ENCODE results near the gene CDON.

Gene CDON, protein sequence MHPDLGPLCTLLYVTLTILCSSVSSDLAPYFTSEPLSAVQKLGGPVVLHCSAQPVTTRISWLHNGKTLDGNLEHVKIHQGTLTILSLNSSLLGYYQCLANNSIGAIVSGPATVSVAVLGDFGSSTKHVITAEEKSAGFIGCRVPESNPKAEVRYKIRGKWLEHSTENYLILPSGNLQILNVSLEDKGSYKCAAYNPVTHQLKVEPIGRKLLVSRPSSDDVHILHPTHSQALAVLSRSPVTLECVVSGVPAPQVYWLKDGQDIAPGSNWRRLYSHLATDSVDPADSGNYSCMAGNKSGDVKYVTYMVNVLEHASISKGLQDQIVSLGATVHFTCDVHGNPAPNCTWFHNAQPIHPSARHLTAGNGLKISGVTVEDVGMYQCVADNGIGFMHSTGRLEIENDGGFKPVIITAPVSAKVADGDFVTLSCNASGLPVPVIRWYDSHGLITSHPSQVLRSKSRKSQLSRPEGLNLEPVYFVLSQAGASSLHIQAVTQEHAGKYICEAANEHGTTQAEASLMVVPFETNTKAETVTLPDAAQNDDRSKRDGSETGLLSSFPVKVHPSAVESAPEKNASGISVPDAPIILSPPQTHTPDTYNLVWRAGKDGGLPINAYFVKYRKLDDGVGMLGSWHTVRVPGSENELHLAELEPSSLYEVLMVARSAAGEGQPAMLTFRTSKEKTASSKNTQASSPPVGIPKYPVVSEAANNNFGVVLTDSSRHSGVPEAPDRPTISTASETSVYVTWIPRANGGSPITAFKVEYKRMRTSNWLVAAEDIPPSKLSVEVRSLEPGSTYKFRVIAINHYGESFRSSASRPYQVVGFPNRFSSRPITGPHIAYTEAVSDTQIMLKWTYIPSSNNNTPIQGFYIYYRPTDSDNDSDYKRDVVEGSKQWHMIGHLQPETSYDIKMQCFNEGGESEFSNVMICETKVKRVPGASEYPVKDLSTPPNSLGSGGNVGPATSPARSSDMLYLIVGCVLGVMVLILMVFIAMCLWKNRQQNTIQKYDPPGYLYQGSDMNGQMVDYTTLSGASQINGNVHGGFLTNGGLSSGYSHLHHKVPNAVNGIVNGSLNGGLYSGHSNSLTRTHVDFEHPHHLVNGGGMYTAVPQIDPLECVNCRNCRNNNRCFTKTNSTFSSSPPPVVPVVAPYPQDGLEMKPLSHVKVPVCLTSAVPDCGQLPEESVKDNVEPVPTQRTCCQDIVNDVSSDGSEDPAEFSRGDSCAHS (N-terminal part only)
- 0.24 to 1.2 (median 0.43) reads per million in 18 experiments for total RNA-seq

DNA sequence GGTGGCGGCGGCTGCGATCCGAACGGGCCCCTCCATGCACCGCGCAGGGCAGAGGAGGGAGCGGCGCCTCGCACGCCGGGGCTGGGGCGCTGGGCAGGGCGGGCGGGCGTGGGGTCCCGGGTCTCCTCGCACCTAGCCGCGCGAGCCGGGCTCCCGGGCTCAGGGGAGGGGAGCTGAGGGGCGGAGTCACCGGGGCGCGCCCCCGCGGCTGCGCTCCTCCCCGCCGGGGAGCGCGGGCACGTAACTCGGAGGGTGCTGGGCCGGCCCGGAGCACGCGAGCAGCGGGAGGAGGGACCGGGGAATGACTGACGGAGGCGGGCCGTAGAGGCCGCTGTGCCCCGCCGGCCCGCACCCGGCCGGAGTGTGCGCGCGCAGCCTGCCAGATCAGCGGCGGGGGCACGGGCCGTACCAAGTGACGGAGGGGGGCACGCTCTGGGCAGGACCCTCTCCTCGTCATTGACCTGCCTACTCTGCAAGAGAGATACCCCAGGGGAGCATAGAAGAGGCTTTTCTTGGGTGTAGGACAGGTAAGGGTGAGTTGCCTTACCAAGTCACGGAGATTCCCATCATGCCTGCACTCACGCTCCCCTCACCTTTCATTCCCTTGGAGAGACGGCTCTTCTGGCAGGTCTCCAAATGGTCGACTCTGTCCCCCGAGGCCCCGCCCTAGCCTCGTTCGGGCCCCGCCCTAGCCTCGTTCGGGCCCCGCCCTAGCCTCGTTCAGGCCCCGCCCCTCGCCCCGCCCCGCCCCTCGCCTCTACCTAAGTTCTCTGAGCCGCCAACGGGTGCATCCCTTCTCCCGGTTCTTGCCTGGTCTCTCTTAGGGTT, at the start of gene CDON:
CDON (minus strand) TSS at position 188 of the 828 bp plus-strand sequence. CDS start 39,390 bp downstream, outside the sequence.
- peak; percentile 83 to 86 for DNase-seq

DNA sequence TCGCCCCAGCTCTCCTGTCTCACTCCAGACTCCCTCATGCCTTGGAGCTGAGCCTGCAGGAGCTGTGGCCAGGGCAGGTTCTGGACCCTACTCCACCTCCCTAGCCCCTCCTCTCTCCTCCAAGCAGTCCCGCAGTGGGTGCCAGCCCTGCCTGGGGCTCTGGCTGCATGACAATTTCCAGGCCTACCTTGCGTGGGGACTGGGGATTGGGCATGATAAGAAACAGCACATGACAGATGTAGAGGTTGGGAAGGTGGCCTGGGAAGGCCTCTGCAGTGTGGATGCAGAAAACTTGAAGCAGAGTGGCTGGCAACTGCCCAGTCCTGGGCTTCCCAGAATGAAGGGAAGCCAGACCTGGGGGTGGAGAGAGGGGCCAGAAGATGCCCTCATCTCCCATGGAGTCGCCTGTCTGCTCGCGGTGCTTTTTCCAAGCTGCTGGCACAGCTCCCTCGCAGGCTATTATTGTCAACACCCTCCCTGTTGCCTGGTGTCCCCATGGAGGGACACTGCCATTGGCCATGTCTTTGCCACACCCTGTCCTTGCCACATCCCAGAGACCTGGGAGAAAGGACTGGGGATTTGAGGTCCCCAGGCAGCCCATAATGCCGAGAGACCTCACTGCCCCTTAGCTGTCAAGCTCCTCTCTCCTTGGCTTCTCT, 48.9 kb upstream of the CDON start:
- no peak for DNase-seq

DNA sequence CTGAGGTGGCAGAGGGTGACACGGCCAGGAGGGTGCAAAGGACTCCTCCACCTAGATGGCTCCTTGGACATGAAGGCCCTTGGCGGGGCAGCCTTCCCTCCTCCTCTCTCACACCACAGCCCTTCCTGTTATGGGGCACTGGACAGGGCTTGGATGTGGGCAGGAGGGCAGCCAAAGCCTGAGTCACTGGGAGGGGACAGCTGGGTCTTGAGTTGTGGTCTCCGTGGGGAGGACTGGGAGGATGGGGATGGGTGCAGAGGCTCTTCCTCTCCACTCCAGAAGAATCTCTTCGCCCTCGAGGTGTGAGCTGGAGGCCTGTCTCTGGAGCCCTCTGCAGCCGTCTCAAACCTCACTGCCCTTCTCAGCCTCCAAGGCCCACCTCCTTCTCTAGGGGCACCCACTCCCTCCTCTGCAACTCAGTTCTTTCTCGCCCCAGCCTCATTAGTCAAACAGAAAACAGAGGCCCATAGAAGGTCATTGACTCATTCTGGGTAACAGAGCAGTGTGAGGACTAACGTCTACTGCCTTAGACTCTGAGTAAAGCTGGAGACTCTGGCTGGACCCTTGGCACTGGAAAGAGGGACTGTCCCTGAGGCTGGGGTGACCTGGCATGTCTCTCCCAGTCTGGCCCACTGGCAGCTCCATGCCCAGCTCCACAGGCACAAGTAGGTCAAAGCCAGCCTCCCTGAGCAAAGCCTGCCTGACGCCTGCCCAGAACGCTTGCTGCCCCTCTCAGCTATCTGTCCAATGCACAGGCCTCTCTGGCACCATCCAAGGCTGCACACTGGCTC, 47.5 kb upstream of the CDON start:
- DNase-seq: no peak

DNA sequence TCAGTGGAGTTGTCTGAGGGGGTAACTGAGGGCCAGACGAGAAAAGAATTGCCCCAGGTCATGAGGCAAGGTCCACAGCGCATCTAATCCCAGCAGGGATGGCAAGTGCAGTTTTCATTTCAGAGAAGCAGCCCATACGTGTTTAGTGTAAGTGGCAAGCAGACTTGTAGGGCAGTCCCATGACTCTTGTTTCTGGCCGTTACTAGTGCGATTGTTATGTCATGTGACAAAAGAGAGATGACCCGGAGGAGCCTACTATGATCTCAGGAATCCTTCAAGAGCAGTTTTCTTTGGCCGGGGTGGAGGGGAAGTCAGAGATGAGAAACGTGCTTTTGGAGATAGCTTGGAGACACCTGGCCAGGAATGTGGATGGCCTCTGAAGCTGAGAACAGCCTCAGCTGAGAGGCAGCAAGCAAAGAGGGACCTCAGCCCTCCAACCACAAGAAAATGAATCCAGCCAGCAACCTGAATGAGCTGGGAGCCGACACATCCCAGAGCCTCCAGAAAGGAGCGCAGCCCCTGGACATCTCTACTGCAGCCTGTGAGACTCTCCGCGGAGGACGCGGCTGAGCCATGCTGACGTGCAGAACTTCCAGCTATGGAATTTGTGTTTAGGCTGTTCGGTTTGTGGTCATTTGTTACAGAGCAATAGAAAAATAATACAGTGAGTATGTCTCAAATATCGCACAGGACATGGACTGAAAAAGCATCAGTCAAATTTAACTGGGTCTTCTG, 44.1 kb upstream of the CDON start:
- no peak for DNase-seq

DNA sequence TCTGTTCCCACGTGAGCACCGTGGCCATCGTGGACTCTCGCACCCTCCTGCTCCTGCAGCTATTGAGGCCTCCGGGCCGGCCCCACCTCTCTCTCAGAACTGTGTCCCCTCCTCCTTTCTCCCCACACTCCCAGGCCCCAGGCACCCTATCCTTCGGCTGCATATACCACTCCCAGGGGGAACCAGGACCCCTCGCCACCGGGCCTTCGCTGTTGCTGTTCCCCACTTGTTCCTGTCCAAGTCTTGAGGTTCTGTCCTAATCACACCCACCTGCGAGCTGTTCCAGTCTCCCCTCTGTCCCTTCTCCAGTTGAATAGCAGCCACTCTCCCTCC, 43.0 kb upstream of the CDON start:
- DNase-seq: no peak

DNA sequence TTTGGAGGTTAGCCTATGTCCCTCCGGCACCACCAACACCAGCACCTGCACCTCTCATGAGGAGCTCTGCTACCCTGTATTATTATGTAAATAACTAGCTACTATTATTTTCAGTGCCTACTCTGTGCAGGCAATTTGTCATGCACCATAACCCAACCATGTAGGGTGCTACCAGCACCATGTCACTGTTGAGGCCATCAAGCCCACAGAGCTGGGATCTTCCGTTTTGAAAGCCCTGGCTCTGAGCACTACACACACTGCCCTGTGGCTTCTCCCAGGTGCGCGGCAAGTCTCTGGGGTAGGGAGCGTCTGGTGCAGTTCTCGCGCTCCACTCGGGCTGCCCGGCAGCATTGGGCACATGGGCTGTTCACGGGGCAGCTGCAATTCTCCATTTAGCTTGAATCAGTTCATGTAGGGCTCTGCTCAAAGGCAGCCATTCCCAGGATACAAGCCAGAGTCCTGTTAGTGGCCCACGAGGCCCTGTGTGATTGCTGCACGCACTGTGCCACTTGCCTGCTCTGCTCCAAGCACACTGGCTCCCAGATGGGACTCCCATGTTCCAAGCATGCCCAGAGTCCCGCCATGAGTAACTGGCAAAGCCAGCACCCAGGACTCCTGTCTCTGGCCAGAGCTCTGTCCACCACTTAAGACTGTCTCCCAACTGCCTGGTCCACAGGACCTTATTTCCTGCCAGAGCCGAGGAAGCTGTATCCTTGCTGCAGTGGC, 42.5 kb upstream of the CDON start:
- no peak for DNase-seq

DNA sequence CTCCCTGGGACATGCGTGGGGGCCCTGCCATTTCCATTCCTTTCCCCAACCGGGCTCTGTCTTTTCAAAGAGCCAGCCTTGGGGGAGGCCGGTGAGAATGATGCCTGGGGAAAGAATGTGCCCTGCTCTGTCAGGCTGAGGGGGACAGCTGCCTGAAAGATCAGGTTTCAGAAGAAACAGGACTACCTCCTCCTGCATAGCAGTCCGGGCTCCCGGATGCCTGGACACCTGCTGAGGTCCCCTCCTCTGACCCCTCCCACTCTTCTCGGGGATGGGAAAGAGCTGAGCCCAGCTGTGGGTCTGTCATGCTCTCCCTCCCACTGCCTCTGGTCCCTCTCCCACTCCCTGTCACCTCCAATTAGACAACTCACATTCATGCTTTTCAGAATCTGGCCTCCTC, 41.8 kb upstream of the CDON start:
- no peak for DNase-seq

DNA sequence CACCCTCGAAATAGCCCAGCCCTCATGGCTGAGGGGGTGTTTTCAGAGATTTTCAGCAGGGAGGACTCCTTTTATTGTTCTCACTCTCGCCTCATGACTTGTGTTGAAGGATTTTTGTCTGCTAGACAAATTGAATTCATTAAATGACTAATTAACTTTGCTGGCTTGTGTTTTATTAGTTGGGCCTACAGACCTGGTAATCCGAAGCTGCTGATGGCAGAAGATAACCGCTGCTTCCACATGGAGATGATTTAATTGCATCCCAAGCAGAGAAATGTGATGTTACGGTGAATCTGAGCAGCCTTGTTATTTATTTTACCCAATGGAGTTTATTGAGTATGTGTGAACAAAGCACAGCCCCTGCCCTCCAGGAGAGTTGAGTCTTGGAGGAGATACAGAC, 40.5 kb upstream of the CDON start:
- DNase-seq: no peak

DNA sequence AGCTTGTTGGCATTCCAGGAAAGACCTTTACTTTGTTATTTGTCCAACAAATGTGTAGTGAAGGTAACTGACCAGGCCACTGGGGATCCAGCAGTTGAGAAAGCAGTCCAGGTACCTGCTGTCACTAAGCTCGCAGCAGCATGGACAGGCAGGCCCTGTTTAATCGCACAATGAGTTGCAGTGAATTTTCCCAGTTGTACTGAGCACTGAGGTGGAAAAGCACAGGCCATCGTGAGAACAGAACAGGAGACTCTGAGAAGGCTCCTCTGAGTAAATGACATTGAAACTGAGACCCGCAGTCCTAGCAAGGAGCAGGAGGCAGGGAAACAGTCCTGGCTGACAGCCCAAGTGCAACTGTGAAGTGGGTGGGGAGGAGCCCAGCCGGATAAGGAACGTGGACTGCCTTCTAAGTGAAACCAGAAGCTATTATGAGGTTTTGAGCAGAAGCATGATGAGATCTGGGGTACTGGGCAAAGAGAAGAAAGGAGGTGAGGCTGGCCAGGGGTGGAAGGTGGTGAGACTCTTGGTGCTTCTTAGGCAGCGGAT, 39.8 kb upstream of the CDON start:
- DNase-seq: peak in 1 of 2 donors; percentile 50

DNA sequence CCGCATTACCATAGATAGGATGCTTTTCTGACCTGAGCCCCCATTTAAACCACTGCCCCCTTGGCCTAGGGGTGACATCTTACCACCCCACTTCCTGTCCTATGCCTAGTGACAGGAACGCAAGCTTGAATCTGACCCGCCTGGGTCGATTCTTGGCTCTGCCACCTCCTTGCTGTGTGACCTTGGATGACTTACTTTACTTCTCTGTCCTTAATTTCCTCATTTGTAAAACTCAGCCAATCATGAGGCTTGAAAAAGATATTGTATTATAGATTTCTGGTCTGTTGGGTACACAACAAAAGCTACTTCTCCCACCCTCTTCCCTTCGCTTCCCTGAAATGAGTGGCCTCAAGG, 39.2 kb upstream of the CDON start:
- no peak for DNase-seq

DNA sequence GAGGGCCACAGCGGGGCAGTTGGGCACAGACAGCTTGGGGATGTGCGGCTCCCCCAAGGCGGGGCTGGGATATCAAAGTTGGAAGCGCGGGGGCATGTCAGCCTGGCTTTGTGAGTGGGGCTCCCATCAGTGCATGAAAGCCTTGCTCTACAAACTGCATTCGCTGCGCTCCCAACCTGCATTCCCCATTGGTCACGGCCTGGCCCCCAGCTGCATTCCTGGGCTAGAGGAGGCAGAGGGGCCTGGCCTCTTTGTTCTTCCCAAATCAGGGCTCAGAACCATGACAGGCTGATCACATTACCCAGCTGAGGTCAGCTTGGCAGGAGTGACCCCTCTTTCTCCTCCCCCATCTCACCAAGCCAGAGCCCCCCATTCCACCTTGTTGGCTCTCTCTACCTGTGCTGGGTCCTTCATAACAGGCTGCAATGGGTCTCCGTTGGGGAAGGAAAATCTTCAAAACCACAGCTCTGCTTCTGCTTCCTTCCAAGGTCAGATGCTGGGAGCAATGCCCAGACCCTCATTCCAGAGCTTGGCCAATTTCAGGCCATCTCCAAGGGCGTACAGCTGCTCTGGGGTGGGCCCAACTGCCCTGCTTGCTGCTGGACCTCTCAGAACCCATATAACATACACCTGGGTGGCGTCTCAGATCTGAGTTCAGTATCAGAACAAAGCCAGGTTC, 38.7 kb upstream of the CDON start:
- DNase-seq: no peak

DNA sequence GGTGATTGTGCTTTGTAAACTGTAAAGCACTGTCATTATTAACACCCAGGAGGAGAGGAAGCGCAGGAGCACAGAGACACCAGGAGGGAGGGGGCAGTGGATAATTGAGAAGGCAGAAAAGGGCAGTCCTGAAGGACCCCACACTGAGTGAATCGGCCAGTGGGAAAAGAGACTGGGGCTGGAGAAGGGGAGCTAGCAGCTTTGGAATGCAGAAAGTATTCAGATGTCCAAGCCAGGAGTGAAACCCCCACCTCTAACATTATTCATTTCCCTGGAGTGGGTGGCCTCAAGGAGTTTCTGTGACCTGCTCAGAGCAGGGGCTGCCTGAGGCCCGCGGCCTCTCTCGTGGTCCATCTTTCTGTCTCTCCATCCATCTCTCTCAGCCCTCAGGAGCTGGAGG, 38.0 kb upstream of the CDON start:
- DNase-seq: no peak

DNA sequence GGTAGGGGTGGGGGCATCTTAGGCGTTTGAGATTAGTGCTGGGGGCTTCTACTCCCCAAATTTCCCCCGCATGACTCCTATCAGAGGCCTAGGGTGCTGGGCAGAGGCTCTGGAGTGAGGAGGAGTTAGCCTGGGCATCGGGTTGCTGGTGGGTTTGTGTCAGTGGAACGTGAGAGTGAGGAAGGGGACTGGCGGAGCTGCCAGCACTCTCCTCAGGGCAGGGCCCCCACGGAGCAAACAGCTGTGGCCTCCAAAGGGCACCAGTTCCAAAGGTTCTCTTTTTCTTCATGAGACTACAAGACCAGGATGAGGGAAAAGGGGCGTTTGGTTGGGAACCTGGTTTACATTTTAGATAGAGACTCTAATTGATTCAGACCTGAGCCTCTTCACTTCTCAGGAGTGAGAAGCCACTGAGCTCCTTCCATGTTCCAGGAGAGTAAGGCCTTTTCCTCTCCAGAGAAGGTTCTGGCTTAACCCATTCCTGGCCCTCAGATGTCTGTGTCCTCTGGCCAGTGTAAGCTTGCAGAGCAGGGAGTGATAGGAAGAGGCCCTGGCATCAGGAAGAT, 35.6 kb upstream of the CDON start:
- no peak for DNase-seq

DNA sequence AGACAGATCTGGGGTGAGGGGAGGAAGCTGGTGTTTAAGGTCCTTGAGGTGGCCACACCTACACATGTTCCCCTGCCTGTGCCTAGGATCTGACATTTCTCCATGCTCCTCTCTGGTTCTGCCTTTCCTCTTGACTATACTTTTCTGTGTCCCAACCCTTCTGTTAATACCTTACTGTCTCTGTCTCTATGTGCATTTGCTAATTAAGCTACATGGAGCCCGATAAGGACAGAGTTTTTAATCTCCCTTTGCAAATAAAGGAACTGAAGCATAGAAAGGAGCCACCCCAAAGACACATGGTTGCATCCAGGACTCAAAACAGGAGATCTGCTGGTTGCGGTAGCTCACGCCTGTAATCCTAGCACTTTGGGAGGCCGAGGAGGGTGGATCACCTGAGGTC, 33.1 kb upstream of the CDON start:
- no peak for DNase-seq

DNA sequence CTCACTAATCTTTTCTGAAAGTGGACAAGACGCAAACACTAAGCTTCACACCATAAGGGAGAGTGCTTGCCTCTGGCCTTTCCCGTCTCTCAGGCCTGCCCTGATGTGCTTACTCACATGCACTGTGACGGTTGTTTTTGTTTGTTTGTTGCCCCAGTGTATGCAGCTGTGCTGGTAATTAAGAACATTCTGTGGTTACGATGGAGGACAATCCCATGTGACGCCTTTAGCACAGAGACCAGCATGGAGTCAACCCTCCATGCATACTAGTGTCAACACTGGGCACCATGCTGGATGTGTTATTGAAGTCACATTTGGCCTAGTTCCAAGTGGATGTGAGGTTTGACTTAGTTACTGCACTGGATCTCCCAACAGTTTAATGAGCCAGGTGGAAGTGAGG, 27.8 kb upstream of the CDON start:
- DNase-seq: no peak

DNA sequence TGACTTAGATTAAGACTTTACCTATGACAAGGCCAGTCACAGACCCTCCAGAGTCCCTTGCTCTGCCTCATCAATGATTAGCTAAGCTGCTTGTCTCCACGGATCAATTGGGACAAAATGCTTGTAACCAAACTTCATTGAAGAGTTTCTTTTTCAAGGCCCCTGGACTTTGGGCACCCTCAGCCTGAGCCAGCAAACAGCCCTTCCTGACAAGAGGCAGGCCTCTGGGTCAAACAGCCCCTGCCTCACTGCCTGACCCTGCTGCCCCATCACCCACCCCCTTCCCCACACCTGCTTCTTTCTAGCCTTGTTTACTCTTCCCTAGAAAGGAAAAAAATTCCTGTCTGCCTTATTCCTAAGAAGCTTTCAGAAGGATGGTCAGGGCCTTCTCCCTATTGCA, 26.3 kb upstream of the CDON start:
- no peak for DNase-seq

DNA sequence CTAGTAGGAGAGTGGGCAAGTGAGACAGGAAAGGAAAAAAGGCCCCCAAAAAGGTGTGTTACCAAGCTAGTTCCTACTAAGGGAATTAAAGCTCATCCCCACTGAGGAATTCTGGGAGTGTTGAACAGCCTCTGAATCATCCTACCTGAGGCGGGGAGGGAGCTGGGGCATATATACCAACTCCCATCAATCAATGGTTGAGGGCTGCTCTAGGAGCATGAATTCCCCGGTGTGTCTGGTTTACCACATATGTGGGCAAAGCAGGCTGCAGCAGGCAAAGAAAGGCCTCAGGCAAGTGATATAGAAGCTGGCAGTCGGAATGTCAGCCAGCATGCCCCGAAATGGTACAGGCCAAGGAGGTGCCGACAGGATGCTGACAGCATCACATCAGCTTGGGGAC, 23.6 kb upstream of the CDON start:
- DNase-seq: no peak

DNA sequence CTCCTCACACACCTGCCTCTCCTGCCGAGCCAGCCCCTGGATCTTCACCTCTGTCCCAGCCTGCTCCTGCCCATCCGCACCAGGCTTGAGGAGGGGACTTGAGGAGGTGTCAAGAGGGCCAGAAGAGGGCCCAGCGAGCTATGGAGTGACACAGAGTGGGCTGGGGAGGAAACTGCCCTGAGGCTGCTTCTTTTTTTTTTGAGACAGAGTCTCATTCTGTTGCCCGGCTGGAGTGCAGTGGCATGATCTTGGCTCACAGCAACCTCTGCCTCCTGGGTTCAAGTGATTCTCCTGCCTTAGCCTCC, 21.9 kb upstream of the CDON start:
- no peak for DNase-seq
